ENCODE results near the gene NBEA. TPM values are rescaled to one million over a fixed set of nuclear protein-coding genes. Genes with fewer than 3 reads are reported as not detected.
A peak's percentile ranks its signal among the peaks of the same experiment; 100 is the strongest.
"Not testable (repeated sequence)": the region's sequence is repeated elsewhere in the genome, so short reads cannot be mapped to it uniquely, and the experiment has no call there.

NBEA gene
- total and polyA plus RNA-seq, 2 experiments from 2014 or later = 2.6 to 12.3 TPM

DNA sequence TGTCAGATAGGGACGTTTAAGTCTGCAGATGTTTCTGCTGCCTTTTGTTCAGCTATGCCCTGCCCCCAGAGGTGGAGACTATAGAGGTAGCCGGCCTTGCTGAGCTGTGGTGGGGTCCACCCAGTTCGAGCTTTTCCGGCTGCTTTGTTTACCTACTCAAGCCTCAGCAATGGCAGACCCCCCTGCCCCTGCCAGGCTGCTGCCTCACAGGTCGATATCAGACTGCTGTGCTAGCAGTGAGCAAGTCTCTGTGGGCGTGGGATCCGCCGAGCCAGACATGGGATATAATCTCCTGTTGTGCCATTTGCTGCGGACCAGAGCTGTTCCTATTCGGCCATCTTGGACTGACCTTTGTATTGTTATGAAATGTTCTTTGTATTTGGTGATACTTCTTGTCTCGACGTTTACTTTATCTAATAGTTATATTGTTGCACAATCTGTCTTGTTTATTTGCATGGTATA is 46.3 kb downstream of the NBEA start:
- Histone ChIP-seq H3K27ac (no peak overlapping the region), H3K9me2 (replicated peaks; ENCODE audit: insufficient read depth) (no peaks in the 10 kb centered on the region), H2AFZ (no peak overlapping the region), H4K20me1 (ENCODE audit: insufficient read depth, poor library complexity, severe bottlenecking) (no peaks in the 10 kb centered on the region), H3K9me3 (ENCODE audit: low read depth) (peaks cover 15% of the 10 kb centered on the region), H3K4me3 (no peak overlapping the region), H3K27me3 (no peaks in the 10 kb centered on the region), H3K36me3 (replicated peaks; ENCODE audit: insufficient read depth, low read depth) (no peaks in the 10 kb centered on the region), H3K4me1 (ENCODE audit: insufficient read depth) (no peaks in the 10 kb centered on the region), H3K79me2 (no peaks in the 10 kb centered on the region), H3K4me2 (no peak overlapping the region)
- DNase-seq (ENCODE audit: low spot score) = no peak
- 92% methylated on average over 12 of the region's 12 CpGs for WGBS (ENCODE audit: low lambda C conversion rate, missing lambda C conversion rate)
- TF ChIP-seq EZH2 (IDR thresholded peaks at IDR 0.05; ENCODE audit: borderline replicate concordance) (no peak), EZH2phosphoT487 (IDR thresholded peaks at IDR 0.05; ENCODE audit: low read depth, severe bottlenecking, unreplicated experiment) (no peak)
- TF ChIP-seq, protein P1, sequence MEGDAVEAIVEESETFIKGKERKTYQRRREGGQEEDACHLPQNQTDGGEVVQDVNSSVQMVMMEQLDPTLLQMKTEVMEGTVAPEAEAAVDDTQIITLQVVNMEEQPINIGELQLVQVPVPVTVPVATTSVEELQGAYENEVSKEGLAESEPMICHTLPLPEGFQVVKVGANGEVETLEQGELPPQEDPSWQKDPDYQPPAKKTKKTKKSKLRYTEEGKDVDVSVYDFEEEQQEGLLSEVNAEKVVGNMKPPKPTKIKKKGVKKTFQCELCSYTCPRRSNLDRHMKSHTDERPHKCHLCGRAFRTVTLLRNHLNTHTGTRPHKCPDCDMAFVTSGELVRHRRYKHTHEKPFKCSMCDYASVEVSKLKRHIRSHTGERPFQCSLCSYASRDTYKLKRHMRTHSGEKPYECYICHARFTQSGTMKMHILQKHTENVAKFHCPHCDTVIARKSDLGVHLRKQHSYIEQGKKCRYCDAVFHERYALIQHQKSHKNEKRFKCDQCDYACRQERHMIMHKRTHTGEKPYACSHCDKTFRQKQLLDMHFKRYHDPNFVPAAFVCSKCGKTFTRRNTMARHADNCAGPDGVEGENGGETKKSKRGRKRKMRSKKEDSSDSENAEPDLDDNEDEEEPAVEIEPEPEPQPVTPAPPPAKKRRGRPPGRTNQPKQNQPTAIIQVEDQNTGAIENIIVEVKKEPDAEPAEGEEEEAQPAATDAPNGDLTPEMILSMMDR (IDR thresholded peaks at IDR 0.05; ENCODE audit: poor library complexity) = no peak

- no peaks in the 10 kb centered on the region for H3K27me3 ChIP-seq
- H2AFZ ChIP-seq = peak overlapping the region; percentile 39
- WGBS (ENCODE audit: low lambda C conversion rate, missing lambda C conversion rate) = 100% methylated on average over 1 of the region's 1 CpG
- peak overlapping the region; percentile 57 for H3K4me2 ChIP-seq
- no peaks in the 10 kb centered on the region for H3K36me3 ChIP-seq (replicated peaks; ENCODE audit: insufficient read depth, low read depth)
- TF ChIP-seq EZH2 (IDR thresholded peaks at IDR 0.05; ENCODE audit: borderline replicate concordance) = no peak
- TF ChIP-seq EZH2phosphoT487 (IDR thresholded peaks at IDR 0.05; ENCODE audit: low read depth, severe bottlenecking, unreplicated experiment) = no peak
- TF ChIP-seq, protein P1 (IDR thresholded peaks at IDR 0.05; ENCODE audit: poor library complexity) = no peak
- H3K79me2 ChIP-seq = no peaks in the 10 kb centered on the region
- H3K4me3 ChIP-seq = no peak overlapping the region
- H3K27ac ChIP-seq = peak overlapping the region; percentile 85
- no peaks in the 10 kb centered on the region for H3K4me1 ChIP-seq (ENCODE audit: insufficient read depth)
- H4K20me1 ChIP-seq (ENCODE audit: insufficient read depth, poor library complexity, severe bottlenecking) = no peaks in the 10 kb centered on the region
- DNase-seq (ENCODE audit: low spot score) = peak; percentile 19
- no peaks in the 10 kb centered on the region for H3K9me2 ChIP-seq (replicated peaks; ENCODE audit: insufficient read depth)
- H3K9me3 ChIP-seq (ENCODE audit: low read depth) = peaks cover 15% of the 10 kb centered on the region
Observed at GRCh38 chr13:34990399-34991214, 48.5 kb downstream of the NBEA start.

- H3K79me2 ChIP-seq = no peaks in the 10 kb centered on the region
- no peak overlapping the region for H3K4me3 ChIP-seq
- WGBS (ENCODE audit: low lambda C conversion rate, missing lambda C conversion rate) = 95% methylated on average over 3 of the region's 3 CpGs
- H3K4me1 ChIP-seq (ENCODE audit: insufficient read depth) = no peaks in the 10 kb centered on the region
- no peak overlapping the region for H3K27ac ChIP-seq
- H3K36me3 ChIP-seq (replicated peaks; ENCODE audit: insufficient read depth, low read depth) = no peaks in the 10 kb centered on the region
- TF ChIP-seq EZH2 (IDR thresholded peaks at IDR 0.05; ENCODE audit: borderline replicate concordance) = no peak
- TF ChIP-seq EZH2phosphoT487 (IDR thresholded peaks at IDR 0.05; ENCODE audit: low read depth, severe bottlenecking, unreplicated experiment) = no peak
- TF ChIP-seq, protein P1 (IDR thresholded peaks at IDR 0.05; ENCODE audit: poor library complexity) = no peak
- no peaks in the 10 kb centered on the region for H3K27me3 ChIP-seq
- no peak for DNase-seq (ENCODE audit: low spot score)
- no peaks in the 10 kb centered on the region for H4K20me1 ChIP-seq (ENCODE audit: insufficient read depth, poor library complexity, severe bottlenecking)
- H3K9me3 ChIP-seq (ENCODE audit: low read depth) = peaks cover 15% of the 10 kb centered on the region
- H3K9me2 ChIP-seq (replicated peaks; ENCODE audit: insufficient read depth) = no peaks in the 10 kb centered on the region
- H2AFZ ChIP-seq = no peak overlapping the region
- H3K4me2 ChIP-seq = no peak overlapping the region
Observed at GRCh38 chr13:34993470-34993869, 51.4 kb downstream of the NBEA start.

DNA sequence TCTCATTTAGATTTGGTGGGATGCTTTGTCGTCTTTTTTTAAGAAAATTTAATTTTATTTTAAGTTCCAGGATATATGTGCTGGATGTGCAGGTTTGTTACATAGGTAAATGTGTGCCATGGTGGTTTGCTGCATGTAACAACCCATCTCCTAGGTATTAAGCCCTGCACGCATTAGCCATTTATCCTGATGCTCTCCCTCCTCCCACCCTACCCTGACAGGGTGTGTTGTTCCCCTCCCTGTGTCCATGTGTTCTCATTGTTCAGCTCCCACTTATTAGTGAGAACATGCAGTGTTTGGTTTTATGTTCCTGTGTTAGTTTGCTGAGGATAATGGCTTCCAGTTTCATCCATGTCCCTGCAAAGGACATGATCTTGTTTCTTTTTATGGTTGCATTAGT is 61.7 kb downstream of the NBEA start:
- not testable (repeated sequence) for H3K27ac ChIP-seq; H3K79me2 ChIP-seq; H3K4me1 ChIP-seq (ENCODE audit: insufficient read depth); H3K4me2 ChIP-seq; H2AFZ ChIP-seq; H3K36me3 ChIP-seq (replicated peaks; ENCODE audit: insufficient read depth, low read depth); H3K4me3 ChIP-seq; H4K20me1 ChIP-seq (ENCODE audit: insufficient read depth, poor library complexity, severe bottlenecking); H3K9me2 ChIP-seq (replicated peaks; ENCODE audit: insufficient read depth); H3K27me3 ChIP-seq; DNase-seq (ENCODE audit: low spot score); H3K9me3 ChIP-seq (ENCODE audit: low read depth)
- WGBS (ENCODE audit: low lambda C conversion rate, missing lambda C conversion rate) = 94% methylated on average over 2 of the region's 2 CpGs

Data from hepatocyte (in vitro differentiated cells).